Left ventricle myocardium inferior (tissue), 1 donor: ENCODE data around the gene MEIS3. TPM values are rescaled to one million over a fixed set of nuclear protein-coding genes. Genes with fewer than 3 reads are reported as not detected.

ENCODE experiments used
- DNase-seq: peaks from one replicate; pipeline ENCODE4 v3.0.0-alpha.2; 2020
- H3K27ac ChIP-seq: fragments of 200-600 bp; replicated peaks from 2 replicates; pipeline ENCODE4 v1.8.0; 2021
- H3K27me3 ChIP-seq: fragments of 200-600 bp; 2 replicates; pipeline ENCODE4 v1.8.0; 2021; ENCODE audit warnings: low read depth
- H3K36me3 ChIP-seq: fragments of 200-600 bp; 2 replicates; pipeline ENCODE4 v1.8.0; 2021
- H3K4me1 ChIP-seq: fragments of 200-600 bp; 2 replicates; pipeline ENCODE4 v1.8.0; 2021
- H3K4me3 ChIP-seq: fragments of 200-600 bp; 2 replicates; pipeline ENCODE4 v1.8.0; 2021; ENCODE audit warnings: mild to moderate bottlenecking, moderate library complexity
- H3K9me3 ChIP-seq: fragments of 200-600 bp; replicated peaks from 2 replicates; pipeline ENCODE4 v1.8.0; 2021
- CTCF ChIP-seq: fragments of 200-600 bp; IDR thresholded peaks from 2 replicates; pipeline ENCODE4 v1.8.0; 2021; ENCODE audit warnings: antibody characterized with exemption, mild to moderate bottlenecking, borderline replicate concordance
- intact Hi-C: fragments of 100-400 bp; cut with micrococcal nuclease; formaldehyde crosslinking; loops from one replicate; pipeline ENCODE4 v1.11.0; 2022
- total RNA-seq: library from RNA; stranded (reverse); fragmentation: NEBNext Ultra II Directional; extraction: Animal tissue kit (Norgen Biotek cat#: 25700); gene quantifications from one replicate; pipeline ENCODE4 v1.2.1, GENCODE V29; 2021
- donor health status: DM: no; HTN: yes; CAD: no; lungs with severe emphysema.

MEIS3 gene
- total RNA-seq, 1 donor from 2014 or later, result 3.2 TPM

- H3K27ac ChIP-seq, result no peak overlapping the region
- DNase-seq, result peak; percentile 25
- no peaks in the 10 kb centered on the region for H3K9me3 ChIP-seq
- H3K27me3 ChIP-seq, result peaks cover 93% of the 10 kb centered on the region
- no peak for TF ChIP-seq CTCF
- intact Hi-C loops, result no loop called here
- H3K4me1 ChIP-seq, result peaks cover 9% of the 10 kb centered on the region
- peak overlapping the region; percentile 45 for H3K4me3 ChIP-seq
- no peaks in the 10 kb centered on the region for H3K36me3 ChIP-seq
Observed at GRCh38 chr19:47447470-47448359, 28.4 kb upstream of the MEIS3 start.

DNA sequence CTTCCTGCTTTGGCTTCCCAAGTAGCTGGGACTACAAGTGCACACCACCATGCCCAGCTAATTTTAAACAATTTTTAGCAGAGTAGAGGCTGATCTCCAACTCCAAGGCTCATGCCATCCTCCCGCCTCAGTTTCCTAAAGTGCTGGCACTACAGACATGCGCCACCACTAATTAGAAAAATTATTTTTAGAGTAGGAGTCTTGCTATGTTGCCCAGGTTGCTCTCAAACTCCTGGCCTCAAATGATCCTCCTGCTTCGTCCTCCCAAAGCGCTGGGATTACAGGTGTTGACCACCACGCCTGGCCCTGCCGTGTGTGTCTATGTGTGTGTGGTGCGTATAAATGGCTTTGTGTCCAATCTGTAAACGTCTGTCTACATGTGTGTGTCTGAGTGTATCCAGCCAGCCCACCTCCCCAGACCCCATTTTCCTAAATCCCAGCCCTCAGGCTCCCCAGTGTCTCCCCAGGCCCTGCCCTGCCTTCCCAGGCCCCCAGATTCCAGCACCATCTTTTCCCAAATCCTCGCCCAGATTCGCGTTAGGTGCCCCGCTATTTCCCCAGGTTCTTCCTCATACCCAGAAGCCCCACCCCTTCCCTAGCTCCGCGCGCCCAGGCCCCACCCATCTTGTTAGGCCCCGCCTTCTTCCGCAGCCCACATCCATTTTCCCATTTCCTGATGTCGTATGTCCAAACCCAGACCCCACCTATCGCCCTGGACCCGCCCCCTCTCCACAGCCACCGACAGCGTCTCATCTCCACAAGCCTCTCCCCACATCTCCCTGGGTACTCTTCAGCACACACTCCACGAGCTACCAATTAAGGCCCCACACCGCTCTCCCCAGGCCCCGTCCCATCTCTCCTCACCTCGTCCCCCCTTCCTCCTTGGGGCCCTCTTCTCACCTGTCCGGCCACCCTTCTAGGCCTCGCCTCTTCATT, 27.5 kb upstream of the MEIS3 start:
- H3K27me3 ChIP-seq, result peaks cover 99% of the 10 kb centered on the region
- H3K4me1 ChIP-seq, result peaks cover 9% of the 10 kb centered on the region
- TF ChIP-seq CTCF, result no peak
- no peaks in the 10 kb centered on the region for H3K9me3 ChIP-seq
- H3K4me3 ChIP-seq, result peak overlapping the region; percentile 45
- no peak overlapping the region for H3K27ac ChIP-seq
- intact Hi-C loops, result no loop called here
- H3K36me3 ChIP-seq, result no peaks in the 10 kb centered on the region
- DNase-seq, result no peak

DNA sequence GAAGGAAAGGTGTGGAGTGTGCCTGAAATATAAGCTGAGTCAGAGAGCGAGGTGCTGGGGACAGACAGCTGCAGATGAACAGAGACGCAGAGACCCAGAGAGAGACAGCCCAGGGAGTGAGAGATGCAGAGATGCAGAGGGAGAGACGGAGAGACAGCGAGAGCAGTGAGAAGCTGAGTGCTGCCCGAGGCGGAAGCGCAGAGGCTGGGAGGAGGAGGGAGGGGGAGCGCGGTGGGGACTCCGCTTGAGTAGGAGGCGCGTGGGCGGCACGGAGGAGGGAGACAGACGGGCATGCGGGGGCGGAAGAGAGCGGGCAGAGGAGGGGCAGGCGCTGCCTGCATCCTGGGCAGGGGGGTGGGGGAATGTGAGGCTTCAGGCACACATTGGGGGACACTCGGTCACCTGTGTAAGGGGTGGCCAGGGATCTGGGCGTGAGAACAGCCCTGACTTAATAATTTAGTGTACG, 26.6 kb upstream of the MEIS3 start:
- no peak overlapping the region for H3K4me3 ChIP-seq
- no peak for DNase-seq
- TF ChIP-seq CTCF, result no peak
- H3K27me3 ChIP-seq, result peaks cover 100% of the 10 kb centered on the region
- intact Hi-C loops, result no loop called here
- H3K9me3 ChIP-seq, result no peaks in the 10 kb centered on the region
- no peaks in the 10 kb centered on the region for H3K36me3 ChIP-seq
- no peak overlapping the region for H3K27ac ChIP-seq
- peaks cover 9% of the 10 kb centered on the region for H3K4me1 ChIP-seq

- no peaks in the 10 kb centered on the region for H3K36me3 ChIP-seq
- H3K4me1 ChIP-seq, result peaks cover 9% of the 10 kb centered on the region
- no peak for DNase-seq
- H3K27ac ChIP-seq, result no peak overlapping the region
- intact Hi-C loops, result no loop called here
- no peak for TF ChIP-seq CTCF
- H3K9me3 ChIP-seq, result no peaks in the 10 kb centered on the region
- peaks cover 100% of the 10 kb centered on the region for H3K27me3 ChIP-seq
- no peak overlapping the region for H3K4me3 ChIP-seq
Observed at GRCh38 chr19:47445527-47445926, 26.2 kb upstream of the MEIS3 start.

DNA sequence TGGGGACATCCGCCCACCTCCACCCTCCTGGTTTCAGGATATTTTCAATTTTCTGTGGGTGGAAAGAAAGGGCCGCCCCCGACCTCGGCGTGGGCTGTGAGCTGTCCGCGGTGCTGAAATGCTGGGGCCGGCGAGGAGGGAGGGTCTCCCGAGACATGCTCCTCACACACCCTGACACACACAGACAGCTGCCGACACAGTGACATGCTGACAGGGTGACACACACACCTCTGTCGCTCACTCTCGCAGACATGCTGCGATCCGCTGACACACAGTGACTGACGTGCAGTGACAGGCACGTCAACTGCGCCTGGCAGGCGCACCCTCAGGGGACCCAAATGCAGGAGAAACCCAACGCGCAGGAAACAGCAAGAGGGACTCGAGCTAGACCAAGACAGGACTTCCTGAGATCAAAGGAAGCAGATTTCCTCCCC, 25.1 kb upstream of the MEIS3 start:
- H3K4me3 ChIP-seq, result no peak overlapping the region
- no peak overlapping the region for H3K27ac ChIP-seq
- no peaks in the 10 kb centered on the region for H3K9me3 ChIP-seq
- DNase-seq, result no peak
- intact Hi-C loops, result no loop called here
- no peak for TF ChIP-seq CTCF
- peaks cover 9% of the 10 kb centered on the region for H3K4me1 ChIP-seq
- H3K36me3 ChIP-seq, result no peaks in the 10 kb centered on the region
- peaks cover 92% of the 10 kb centered on the region for H3K27me3 ChIP-seq
